ENCODE data around the gene MTMR12. TPM values are rescaled to one million over a fixed set of nuclear protein-coding genes. Genes with fewer than 3 reads are reported as not detected.

The MTMR12 gene
- total and polyA plus RNA-seq, 2 of the 8 experiments (the other 6 are each of a cell fraction or from before 2014, with no cell fraction given) = 19.1 to 59.3 TPM

- TF ChIP-seq, protein P1, sequence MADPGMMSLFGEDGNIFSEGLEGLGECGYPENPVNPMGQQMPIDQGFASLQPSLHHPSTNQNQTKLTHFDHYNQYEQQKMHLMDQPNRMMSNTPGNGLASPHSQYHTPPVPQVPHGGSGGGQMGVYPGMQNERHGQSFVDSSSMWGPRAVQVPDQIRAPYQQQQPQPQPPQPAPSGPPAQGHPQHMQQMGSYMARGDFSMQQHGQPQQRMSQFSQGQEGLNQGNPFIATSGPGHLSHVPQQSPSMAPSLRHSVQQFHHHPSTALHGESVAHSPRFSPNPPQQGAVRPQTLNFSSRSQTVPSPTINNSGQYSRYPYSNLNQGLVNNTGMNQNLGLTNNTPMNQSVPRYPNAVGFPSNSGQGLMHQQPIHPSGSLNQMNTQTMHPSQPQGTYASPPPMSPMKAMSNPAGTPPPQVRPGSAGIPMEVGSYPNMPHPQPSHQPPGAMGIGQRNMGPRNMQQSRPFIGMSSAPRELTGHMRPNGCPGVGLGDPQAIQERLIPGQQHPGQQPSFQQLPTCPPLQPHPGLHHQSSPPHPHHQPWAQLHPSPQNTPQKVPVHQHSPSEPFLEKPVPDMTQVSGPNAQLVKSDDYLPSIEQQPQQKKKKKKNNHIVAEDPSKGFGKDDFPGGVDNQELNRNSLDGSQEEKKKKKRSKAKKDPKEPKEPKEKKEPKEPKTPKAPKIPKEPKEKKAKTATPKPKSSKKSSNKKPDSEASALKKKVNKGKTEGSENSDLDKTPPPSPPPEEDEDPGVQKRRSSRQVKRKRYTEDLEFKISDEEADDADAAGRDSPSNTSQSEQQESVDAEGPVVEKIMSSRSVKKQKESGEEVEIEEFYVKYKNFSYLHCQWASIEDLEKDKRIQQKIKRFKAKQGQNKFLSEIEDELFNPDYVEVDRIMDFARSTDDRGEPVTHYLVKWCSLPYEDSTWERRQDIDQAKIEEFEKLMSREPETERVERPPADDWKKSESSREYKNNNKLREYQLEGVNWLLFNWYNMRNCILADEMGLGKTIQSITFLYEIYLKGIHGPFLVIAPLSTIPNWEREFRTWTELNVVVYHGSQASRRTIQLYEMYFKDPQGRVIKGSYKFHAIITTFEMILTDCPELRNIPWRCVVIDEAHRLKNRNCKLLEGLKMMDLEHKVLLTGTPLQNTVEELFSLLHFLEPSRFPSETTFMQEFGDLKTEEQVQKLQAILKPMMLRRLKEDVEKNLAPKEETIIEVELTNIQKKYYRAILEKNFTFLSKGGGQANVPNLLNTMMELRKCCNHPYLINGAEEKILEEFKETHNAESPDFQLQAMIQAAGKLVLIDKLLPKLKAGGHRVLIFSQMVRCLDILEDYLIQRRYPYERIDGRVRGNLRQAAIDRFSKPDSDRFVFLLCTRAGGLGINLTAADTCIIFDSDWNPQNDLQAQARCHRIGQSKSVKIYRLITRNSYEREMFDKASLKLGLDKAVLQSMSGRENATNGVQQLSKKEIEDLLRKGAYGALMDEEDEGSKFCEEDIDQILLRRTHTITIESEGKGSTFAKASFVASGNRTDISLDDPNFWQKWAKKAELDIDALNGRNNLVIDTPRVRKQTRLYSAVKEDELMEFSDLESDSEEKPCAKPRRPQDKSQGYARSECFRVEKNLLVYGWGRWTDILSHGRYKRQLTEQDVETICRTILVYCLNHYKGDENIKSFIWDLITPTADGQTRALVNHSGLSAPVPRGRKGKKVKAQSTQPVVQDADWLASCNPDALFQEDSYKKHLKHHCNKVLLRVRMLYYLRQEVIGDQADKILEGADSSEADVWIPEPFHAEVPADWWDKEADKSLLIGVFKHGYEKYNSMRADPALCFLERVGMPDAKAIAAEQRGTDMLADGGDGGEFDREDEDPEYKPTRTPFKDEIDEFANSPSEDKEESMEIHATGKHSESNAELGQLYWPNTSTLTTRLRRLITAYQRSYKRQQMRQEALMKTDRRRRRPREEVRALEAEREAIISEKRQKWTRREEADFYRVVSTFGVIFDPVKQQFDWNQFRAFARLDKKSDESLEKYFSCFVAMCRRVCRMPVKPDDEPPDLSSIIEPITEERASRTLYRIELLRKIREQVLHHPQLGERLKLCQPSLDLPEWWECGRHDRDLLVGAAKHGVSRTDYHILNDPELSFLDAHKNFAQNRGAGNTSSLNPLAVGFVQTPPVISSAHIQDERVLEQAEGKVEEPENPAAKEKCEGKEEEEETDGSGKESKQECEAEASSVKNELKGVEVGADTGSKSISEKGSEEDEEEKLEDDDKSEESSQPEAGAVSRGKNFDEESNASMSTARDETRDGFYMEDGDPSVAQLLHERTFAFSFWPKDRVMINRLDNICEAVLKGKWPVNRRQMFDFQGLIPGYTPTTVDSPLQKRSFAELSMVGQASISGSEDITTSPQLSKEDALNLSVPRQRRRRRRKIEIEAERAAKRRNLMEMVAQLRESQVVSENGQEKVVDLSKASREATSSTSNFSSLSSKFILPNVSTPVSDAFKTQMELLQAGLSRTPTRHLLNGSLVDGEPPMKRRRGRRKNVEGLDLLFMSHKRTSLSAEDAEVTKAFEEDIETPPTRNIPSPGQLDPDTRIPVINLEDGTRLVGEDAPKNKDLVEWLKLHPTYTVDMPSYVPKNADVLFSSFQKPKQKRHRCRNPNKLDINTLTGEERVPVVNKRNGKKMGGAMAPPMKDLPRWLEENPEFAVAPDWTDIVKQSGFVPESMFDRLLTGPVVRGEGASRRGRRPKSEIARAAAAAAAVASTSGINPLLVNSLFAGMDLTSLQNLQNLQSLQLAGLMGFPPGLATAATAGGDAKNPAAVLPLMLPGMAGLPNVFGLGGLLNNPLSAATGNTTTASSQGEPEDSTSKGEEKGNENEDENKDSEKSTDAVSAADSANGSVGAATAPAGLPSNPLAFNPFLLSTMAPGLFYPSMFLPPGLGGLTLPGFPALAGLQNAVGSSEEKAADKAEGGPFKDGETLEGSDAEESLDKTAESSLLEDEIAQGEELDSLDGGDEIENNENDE (IDR thresholded peaks at IDR 0.05; ENCODE audit: insufficient replicate concordance, low read length) = no peak
- no peak for TF ChIP-seq CTBP2 (IDR thresholded peaks at IDR 0.05; ENCODE audit: borderline replicate concordance, insufficient read depth, insufficient read length, low read length)
- no peak for TF ChIP-seq GTF2F1 (IDR thresholded peaks at IDR 0.05; ENCODE audit: borderline replicate concordance, low read depth, low read length)
- no peak for TF ChIP-seq RNF2 (IDR thresholded peaks at IDR 0.05; ENCODE audit: borderline replicate concordance, low read depth, low read length, missing control alignments, poor library complexity, severe bottlenecking)
- no peak for TF ChIP-seq JUN (IDR thresholded peaks at IDR 0.05; ENCODE audit: low read depth, low read length)
- no peak for TF ChIP-seq TBP (IDR thresholded peaks at IDR 0.05; ENCODE audit: low read depth, low read length)
- no peak for TF ChIP-seq EGR1 (IDR thresholded peaks at IDR 0.05; ENCODE audit: borderline replicate concordance, low read depth, low read length)
- TF ChIP-seq SRF (IDR thresholded peaks at IDR 0.05; ENCODE audit: low read depth, low read length) = no peak
- TF ChIP-seq NANOG (IDR thresholded peaks at IDR 0.05; ENCODE audit: insufficient read depth, low read depth, low read length, poor library complexity, severe bottlenecking) = no peak
- TF ChIP-seq SP2 (IDR thresholded peaks at IDR 0.05; ENCODE audit: low read length) = no peak
- TF ChIP-seq HDAC2 (IDR thresholded peaks at IDR 0.05; ENCODE audit: borderline replicate concordance in 1 of 2, low read depth in 2 of 2, low read length in 2 of 2) = no peak
Measured at GRCh38 chr5:32193591-32193990, 119.1 kb downstream of the MTMR12 start (continued).

Data from H1 (cell line).